Inflammatory macrophage (primary cell): ENCODE data around the gene DRC3.

Experiments used
- DNase-seq, 2 donors: peaks; one replicate each; pipeline ENCODE4 v3.0.0-alpha.2; 2020 to 2022

Gene DRC3

GRCh38 chr17:18056214-18056613 lies 83.6 kb downstream of the DRC3 start:
- DNase-seq: no peak

GRCh38 chr17:18059283-18059682 lies 86.6 kb downstream of the DRC3 start:
- no peak for DNase-seq

- DNase-seq: no peak
Observed at GRCh38 chr17:18064053-18064452, 91.4 kb downstream of the DRC3 start.

- no peak for DNase-seq
Observed at GRCh38 chr17:18065546-18065945, 92.9 kb downstream of the DRC3 start.
